ENCODE data around the gene DUS3L. TPM values are rescaled to one million over a fixed set of nuclear protein-coding genes. Genes with fewer than 3 reads are reported as not detected.

Gene DUS3L
- total and polyA plus RNA-seq, 2 donors (not counting 3 experiments of a cell fraction or from before 2014, with no cell fraction given) = 25.8 to 38.9 TPM

DNA sequence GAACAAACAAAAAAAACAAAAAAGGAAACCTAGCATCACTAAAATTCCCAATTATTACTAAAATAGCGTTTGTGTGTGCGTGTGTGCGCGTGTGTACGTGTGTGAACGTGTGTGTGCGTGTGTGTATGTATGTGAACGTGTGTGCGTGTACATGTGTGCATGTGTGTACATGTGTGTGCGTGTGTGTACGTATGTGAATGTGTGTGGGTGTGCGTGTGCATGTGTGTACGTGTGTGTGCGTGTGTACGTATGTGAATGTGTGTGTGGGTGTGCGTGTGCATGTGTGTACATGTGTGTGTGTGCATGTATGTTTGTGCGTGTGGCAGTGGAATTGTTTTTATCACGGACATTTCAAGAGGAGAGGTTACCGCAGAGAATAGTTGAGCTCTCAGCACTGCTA lies 48.9 kb downstream of the DUS3L start:
- ChIA-PET CTCF (no interaction called here), POLR2A (no interaction called here)
- Histone ChIP-seq H3K27ac (ENCODE audit: insufficient read depth, low read depth, low read length) (no peak overlapping the region), H3K36me3 (ENCODE audit: control insufficient read depth in 2 of 2, extremely low read depth in 1 of 2, insufficient read depth in 2 of 2, low read length in 2 of 2) (no peaks in the 10 kb centered on the region), H3K4me2 (ENCODE audit: insufficient read depth, low read length) (no peak overlapping the region), H3K79me2 (ENCODE audit: control insufficient read depth, insufficient read depth, low read length) (no peaks in the 10 kb centered on the region), H4K20me1 (replicated peaks; ENCODE audit: control insufficient read depth, extremely low read depth, insufficient read depth, low read length) (no peaks in the 10 kb centered on the region), H2AFZ (ENCODE audit: low read depth, low read length) (no peak overlapping the region), H3K9me1 (replicated peaks; ENCODE audit: control insufficient read depth, extremely low read depth, insufficient read depth, low read length) (no peaks in the 10 kb centered on the region), H3K9me3 (replicated peaks; ENCODE audit: control insufficient read depth, insufficient read depth, low read length) (no peaks in the 10 kb centered on the region), H3K4me1 (ENCODE audit: control insufficient read depth, extremely low read depth, insufficient read depth, low read length) (no peaks in the 10 kb centered on the region), H3K4me3 (replicated peaks in 1 of 3; ENCODE audit: insufficient read depth in 1 of 3, low read depth in 1 of 3, low read length in 3 of 3) (no peak overlapping the region), H3K9ac (replicated peaks; ENCODE audit: extremely low read depth, insufficient read depth, low read length) (no peak overlapping the region), H3K27me3 (ENCODE audit: control insufficient read depth in 2 of 2, insufficient read depth in 2 of 2, low read length in 2 of 2) (no peaks in the 10 kb centered on the region)
- FAIRE-seq = no peak
- intact Hi-C loops (cut with micrococcal nuclease) = no loop called here
- DNase-seq (ENCODE audit: low read depth, low spot score) = no peak
- TF ChIP-seq FOS (IDR thresholded peaks at IDR 0.05; ENCODE audit: borderline replicate concordance, insufficient read depth, low read length) (no peak), MYC (IDR thresholded peaks at IDR 0.05; ENCODE audit: low read depth, low read length) (no peak), GATA2 (IDR thresholded peaks at IDR 0.05; ENCODE audit: insufficient read depth, insufficient read length, low read depth, low read length) (no peak), POLR2A (IDR thresholded peaks at IDR 0.05; ENCODE audit: low read depth, low read length) (no peak), EZH2 (IDR thresholded peaks at IDR 0.05; ENCODE audit: borderline replicate concordance, low read depth, low read length, severe bottlenecking) (no peak), JUN (IDR thresholded peaks at IDR 0.05; ENCODE audit: borderline replicate concordance, insufficient read depth, insufficient read length, low read depth) (no peak), POLR2AphosphoS5 (IDR thresholded peaks at IDR 0.05; ENCODE audit: insufficient read depth, low read depth, low read length) (no peak)
- TF ChIP-seq, protein P1, sequence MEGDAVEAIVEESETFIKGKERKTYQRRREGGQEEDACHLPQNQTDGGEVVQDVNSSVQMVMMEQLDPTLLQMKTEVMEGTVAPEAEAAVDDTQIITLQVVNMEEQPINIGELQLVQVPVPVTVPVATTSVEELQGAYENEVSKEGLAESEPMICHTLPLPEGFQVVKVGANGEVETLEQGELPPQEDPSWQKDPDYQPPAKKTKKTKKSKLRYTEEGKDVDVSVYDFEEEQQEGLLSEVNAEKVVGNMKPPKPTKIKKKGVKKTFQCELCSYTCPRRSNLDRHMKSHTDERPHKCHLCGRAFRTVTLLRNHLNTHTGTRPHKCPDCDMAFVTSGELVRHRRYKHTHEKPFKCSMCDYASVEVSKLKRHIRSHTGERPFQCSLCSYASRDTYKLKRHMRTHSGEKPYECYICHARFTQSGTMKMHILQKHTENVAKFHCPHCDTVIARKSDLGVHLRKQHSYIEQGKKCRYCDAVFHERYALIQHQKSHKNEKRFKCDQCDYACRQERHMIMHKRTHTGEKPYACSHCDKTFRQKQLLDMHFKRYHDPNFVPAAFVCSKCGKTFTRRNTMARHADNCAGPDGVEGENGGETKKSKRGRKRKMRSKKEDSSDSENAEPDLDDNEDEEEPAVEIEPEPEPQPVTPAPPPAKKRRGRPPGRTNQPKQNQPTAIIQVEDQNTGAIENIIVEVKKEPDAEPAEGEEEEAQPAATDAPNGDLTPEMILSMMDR (IDR thresholded peaks at IDR 0.05; ENCODE audit: extremely low read depth in 1 of 2, insufficient read depth in 1 of 2, low read depth in 1 of 2, low read length in 2 of 2) = no peak
- TF ChIP-seq, protein P2, sequence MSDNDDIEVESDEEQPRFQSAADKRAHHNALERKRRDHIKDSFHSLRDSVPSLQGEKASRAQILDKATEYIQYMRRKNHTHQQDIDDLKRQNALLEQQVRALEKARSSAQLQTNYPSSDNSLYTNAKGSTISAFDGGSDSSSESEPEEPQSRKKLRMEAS (IDR thresholded peaks at IDR 0.05; ENCODE audit: insufficient read depth, insufficient read length) = no peak
- BruUV-seq (replicated peaks) = no TSS peak
- dilution Hi-C loops (cut with MboI; ENCODE audit: extremely low pct_ligation_motif_present, low sequenced_read_pairs) = no loop called here

Data from endothelial cell of umbilical vein (primary cell).